Ovary (tissue), 3 donors: Measurements from ENCODE around the gene AOPEP.

Experiments used
- EP300 ChIP-seq: sonication (generic); formaldehyde crosslinking; IDR thresholded peaks from one replicate; pipeline ENCODE4 v1.6.1; 2017; ENCODE audit warnings: antibody characterized with exemption
- POLR2A ChIP-seq: fragments of 450-650 bp; IDR thresholded peaks from one replicate; pipeline ENCODE4 v1.6.1; 2017; ENCODE audit warnings: antibody characterized with exemption, mild to moderate bottlenecking, moderate library complexity
- TF ChIP-seq, protein P1 (sequence below), 3 donors: fragments of 450-650 bp in 2 of 3; fragments of 200-600 bp in 1 of 3; IDR thresholded peaks; one replicate each; pipeline versions ENCODE4 v1.5.1 to v1.8.0; 2016 to 2022; ENCODE audit warnings: antibody characterized with exemption in 3 of 3, mild to moderate bottlenecking in 1 of 3
- donor health status: DM: no; HTN: no; CAD: no.

DNA sequence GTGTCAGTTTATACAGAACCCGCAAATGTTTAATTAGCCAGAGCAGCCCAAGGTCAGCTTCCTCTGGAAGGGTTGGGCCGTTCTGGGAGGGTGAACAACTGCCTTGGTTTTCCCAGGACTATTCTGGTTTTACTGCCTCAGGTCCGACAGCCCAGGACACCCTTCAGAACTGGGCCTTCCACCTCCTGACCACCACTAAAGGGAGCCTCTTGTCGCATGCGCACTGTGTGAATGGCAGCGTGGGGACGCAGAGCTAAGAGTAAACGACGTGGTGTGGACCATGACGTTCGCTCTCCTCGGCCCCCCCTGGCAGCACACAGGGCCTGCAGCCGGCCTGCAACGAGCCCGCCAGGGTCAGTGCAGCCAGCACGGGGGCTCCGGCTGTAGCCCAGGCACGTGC, 376.1 kb downstream of the AOPEP start:
- TF ChIP-seq, protein P1, sequence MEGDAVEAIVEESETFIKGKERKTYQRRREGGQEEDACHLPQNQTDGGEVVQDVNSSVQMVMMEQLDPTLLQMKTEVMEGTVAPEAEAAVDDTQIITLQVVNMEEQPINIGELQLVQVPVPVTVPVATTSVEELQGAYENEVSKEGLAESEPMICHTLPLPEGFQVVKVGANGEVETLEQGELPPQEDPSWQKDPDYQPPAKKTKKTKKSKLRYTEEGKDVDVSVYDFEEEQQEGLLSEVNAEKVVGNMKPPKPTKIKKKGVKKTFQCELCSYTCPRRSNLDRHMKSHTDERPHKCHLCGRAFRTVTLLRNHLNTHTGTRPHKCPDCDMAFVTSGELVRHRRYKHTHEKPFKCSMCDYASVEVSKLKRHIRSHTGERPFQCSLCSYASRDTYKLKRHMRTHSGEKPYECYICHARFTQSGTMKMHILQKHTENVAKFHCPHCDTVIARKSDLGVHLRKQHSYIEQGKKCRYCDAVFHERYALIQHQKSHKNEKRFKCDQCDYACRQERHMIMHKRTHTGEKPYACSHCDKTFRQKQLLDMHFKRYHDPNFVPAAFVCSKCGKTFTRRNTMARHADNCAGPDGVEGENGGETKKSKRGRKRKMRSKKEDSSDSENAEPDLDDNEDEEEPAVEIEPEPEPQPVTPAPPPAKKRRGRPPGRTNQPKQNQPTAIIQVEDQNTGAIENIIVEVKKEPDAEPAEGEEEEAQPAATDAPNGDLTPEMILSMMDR (IDR thresholded peaks at IDR 0.05) = no peak
- TF ChIP-seq POLR2A = no peak
- no peak for TF ChIP-seq EP300
